ENCODE results near the gene HERPUD1.

GRCh38 chr16:56898847-56899246 is 33.1 kb upstream of the HERPUD1 start:
- TF ChIP-seq CTCF (IDR thresholded peaks at IDR 0.05) (no peak), REST (IDR thresholded peaks at IDR 0.05; ENCODE audit: insufficient read depth in 1 of 2, low read depth in 2 of 2, low read length in 1 of 2) (no peak)
